ENCODE results near the gene PRKCQ.

DNA sequence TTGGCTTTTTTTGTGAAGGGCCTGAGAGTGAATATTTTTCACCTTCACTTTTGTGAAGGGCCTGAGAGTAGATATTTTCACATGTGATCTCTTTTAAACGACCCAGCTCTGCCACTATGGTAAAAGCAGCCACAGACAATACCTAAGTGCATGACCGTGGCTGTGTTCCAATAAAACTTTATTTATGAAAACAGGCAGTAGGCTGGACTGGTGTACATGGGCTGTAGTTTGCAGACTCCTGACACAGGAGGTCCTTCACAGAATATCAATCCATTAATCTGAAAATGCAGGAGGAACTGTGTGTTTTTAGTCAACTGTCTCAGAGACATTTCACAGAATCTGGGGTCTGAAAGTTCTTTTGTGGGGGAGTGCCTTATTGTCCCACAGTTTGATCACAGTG lies 186.9 kb downstream of the PRKCQ start:
- TF ChIP-seq, protein P1, sequence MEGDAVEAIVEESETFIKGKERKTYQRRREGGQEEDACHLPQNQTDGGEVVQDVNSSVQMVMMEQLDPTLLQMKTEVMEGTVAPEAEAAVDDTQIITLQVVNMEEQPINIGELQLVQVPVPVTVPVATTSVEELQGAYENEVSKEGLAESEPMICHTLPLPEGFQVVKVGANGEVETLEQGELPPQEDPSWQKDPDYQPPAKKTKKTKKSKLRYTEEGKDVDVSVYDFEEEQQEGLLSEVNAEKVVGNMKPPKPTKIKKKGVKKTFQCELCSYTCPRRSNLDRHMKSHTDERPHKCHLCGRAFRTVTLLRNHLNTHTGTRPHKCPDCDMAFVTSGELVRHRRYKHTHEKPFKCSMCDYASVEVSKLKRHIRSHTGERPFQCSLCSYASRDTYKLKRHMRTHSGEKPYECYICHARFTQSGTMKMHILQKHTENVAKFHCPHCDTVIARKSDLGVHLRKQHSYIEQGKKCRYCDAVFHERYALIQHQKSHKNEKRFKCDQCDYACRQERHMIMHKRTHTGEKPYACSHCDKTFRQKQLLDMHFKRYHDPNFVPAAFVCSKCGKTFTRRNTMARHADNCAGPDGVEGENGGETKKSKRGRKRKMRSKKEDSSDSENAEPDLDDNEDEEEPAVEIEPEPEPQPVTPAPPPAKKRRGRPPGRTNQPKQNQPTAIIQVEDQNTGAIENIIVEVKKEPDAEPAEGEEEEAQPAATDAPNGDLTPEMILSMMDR (conservative IDR thresholded peaks at IDR 0.05; ENCODE audit: low read length): no peak
- no peak for TF ChIP-seq EZH2phosphoT487 (IDR thresholded peaks at IDR 0.05; ENCODE audit: borderline replicate concordance, low read depth, low read length)

All from OCI-LY7 (cell line).